Measurements from ENCODE around the gene ADAMTS18.
"Not testable (repeated sequence)": the region's sequence is repeated elsewhere in the genome, so short reads cannot be mapped to it uniquely, and the experiment has no call there.

DNA sequence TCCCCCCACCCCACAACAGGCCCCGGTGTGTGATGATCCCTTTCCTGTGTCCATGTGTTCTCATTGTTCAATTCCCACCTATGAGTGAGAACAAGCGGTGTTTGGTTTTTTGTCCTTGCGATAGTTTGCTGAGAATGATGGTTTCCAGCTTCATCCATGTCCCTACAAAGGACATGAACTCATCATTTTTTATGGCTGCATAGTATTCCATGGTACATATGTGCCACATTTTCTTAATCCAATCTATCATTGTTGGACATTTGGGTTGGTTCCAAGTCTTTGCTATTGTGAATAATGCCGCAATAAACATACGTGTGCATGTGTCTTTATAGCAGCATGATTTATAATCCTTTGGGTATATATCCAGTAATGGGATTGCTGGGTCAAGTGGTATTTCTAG is 28.8 kb upstream of the ADAMTS18 start:
- TF ChIP-seq, protein P1, sequence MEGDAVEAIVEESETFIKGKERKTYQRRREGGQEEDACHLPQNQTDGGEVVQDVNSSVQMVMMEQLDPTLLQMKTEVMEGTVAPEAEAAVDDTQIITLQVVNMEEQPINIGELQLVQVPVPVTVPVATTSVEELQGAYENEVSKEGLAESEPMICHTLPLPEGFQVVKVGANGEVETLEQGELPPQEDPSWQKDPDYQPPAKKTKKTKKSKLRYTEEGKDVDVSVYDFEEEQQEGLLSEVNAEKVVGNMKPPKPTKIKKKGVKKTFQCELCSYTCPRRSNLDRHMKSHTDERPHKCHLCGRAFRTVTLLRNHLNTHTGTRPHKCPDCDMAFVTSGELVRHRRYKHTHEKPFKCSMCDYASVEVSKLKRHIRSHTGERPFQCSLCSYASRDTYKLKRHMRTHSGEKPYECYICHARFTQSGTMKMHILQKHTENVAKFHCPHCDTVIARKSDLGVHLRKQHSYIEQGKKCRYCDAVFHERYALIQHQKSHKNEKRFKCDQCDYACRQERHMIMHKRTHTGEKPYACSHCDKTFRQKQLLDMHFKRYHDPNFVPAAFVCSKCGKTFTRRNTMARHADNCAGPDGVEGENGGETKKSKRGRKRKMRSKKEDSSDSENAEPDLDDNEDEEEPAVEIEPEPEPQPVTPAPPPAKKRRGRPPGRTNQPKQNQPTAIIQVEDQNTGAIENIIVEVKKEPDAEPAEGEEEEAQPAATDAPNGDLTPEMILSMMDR (IDR thresholded peaks at IDR 0.05 in 2 of 3, conservative IDR thresholded peaks at IDR 0.05 in 1 of 3; ENCODE audit: borderline replicate concordance in 1 of 3, insufficient read depth in 1 of 3, low read depth in 2 of 3, low read length in 2 of 3), result not testable (repeated sequence)
- not testable (repeated sequence) for TF ChIP-seq SRF (IDR thresholded peaks at IDR 0.05; ENCODE audit: low read depth); POLR2A (IDR thresholded peaks at IDR 0.05; ENCODE audit: borderline replicate concordance, extremely low read depth, insufficient read depth, insufficient read length); REST (IDR thresholded peaks at IDR 0.05; ENCODE audit: low read depth); EZH2 (IDR thresholded peaks at IDR 0.05); EZH2phosphoT487 (IDR thresholded peaks at IDR 0.05; ENCODE audit: borderline replicate concordance)
- TF ChIP-seq, protein P2, sequence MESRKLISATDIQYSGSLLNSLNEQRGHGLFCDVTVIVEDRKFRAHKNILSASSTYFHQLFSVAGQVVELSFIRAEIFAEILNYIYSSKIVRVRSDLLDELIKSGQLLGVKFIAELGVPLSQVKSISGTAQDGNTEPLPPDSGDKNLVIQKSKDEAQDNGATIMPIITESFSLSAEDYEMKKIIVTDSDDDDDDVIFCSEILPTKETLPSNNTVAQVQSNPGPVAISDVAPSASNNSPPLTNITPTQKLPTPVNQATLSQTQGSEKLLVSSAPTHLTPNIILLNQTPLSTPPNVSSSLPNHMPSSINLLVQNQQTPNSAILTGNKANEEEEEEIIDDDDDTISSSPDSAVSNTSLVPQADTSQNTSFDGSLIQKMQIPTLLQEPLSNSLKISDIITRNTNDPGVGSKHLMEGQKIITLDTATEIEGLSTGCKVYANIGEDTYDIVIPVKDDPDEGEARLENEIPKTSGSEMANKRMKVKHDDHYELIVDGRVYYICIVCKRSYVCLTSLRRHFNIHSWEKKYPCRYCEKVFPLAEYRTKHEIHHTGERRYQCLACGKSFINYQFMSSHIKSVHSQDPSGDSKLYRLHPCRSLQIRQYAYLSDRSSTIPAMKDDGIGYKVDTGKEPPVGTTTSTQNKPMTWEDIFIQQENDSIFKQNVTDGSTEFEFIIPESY (IDR thresholded peaks at IDR 0.05; ENCODE audit: extremely low read depth, insufficient replicate concordance, low read length), result not testable (repeated sequence)
- TF ChIP-seq, protein P3, sequence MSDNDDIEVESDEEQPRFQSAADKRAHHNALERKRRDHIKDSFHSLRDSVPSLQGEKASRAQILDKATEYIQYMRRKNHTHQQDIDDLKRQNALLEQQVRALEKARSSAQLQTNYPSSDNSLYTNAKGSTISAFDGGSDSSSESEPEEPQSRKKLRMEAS (IDR thresholded peaks at IDR 0.05), result not testable (repeated sequence)
